HG02763 (cell line): ENCODE data around the gene FHL5.
"Not testable (repeated sequence)": the region's sequence is repeated elsewhere in the genome, so short reads cannot be mapped to it uniquely, and the experiment has no call there.

Source experiments
- ATAC-seq: cut with Tn5 transposase; IDR thresholded peaks from one replicate; pipeline ENCODE4 v1.9.1; 2021; ENCODE audit warnings: mild to moderate bottlenecking, moderate library complexity; ENCODE audit not compliant: unreplicated experiment

FHL5 gene

DNA sequence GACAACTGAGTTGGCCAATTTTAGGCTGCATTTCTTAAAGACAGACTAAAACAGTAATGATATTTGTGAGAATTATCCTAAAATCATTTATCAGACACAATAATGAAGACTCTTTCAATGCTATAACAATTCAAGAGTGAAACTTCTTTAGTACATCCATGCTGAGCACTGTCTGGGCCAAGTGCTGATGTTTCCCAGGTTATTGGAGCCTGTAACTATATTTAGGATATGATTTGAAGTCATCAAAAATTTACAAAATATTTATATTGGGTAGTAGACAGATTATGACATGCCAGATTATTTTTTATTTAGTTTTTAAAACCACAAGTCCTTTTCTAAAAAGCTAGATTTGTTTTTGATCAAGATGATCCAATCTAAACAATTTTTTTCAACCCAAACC is 45.1 kb downstream of the FHL5 start:
- no peak for ATAC-seq

DNA sequence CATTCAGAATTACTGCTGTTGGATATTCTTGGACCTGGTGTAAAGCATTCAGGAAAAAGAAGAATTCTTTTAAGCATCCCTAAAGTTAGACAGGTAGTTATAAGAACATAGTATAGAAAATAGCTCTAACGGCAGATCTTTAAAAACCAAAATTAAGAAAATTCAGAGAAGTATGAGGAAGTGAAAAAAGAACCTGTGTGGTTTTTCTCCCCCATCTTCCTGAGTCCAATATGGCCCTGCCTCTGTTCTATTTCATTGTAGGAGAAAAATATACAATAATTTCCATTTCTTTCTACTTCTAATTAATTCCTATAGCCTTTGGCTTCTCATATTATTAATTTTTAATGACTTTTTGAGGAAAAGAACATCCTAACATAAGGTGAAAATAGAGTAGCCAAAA is 47.1 kb downstream of the FHL5 start:
- peak; percentile 48 for ATAC-seq

GRCh38 chr6:96611342-96611991 is 48.5 kb downstream of the FHL5 start:
- ATAC-seq, result peak; percentile 72

DNA sequence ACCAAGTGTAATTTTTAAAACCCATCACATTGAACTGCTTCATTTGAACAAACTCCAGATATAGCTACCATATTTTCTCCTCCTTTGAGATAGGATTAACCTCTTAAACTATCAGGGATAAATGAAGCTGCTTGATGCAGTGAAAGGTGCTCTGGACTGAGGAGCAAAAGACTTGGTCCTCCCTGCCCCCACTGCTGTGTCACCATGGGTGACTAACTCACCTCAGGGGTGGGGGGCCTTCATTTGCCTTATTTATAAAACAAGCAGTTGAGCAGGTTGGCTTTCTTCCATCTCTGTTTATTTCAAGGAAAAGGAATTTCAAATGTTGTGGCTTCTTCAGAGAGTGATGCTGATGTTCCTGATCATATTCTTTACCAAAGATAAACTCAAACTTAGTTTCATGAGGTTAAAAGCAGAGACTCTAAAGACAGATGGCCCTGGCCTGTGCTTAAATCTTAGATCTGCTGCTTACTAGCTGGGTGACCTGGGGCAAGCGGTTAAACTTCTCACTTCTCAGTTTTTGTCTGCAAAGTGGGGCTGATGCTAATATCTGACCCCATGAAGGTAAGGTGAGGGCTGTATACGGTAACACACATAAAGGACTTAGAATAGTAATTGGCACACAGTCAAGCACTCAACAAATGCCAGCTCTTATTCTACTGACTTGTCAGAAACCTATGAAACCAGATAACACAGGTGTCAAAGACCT is 50.5 kb downstream of the FHL5 start:
- ATAC-seq, result no peak

DNA sequence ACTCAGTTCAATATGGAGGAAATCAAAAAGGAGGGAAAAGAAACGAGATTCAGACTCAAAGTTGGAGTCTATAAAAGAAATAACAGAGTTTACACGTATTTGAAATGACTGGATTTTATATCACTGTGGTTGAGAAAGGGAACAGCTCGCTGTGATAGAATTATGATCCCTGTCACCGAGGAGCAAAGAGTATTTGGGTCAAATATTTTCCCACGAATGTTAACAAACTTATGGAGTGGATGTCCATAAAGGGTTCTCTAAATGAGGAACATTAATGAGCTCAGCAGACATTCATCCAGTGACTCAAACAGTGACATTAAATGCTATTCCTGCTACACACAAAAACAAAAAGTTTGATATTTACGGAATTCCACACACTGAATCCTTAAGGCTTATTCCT is 57.9 kb downstream of the FHL5 start:
- ATAC-seq, result no peak

DNA sequence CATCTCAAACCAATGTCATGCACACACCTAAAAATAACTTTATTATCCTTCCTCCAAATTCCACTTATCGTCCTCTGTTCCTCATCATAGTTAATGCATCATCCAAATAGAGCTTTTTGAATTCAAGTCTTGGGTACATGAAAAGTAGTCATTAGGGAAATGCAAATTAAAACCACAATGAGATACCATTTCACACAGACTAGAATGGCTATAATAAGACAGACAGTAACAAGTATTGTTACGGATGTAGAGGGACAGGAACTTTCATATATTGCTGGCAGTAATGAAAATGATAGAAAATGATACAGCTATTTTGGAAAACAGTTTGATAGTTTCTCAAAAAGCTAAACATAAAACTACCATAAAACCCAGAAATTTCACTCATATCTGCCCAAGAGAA is 59.1 kb downstream of the FHL5 start:
- no peak for ATAC-seq

- ATAC-seq, result no peak
Observed at GRCh38 chr6:96624957-96625356, 62.0 kb downstream of the FHL5 start.

DNA sequence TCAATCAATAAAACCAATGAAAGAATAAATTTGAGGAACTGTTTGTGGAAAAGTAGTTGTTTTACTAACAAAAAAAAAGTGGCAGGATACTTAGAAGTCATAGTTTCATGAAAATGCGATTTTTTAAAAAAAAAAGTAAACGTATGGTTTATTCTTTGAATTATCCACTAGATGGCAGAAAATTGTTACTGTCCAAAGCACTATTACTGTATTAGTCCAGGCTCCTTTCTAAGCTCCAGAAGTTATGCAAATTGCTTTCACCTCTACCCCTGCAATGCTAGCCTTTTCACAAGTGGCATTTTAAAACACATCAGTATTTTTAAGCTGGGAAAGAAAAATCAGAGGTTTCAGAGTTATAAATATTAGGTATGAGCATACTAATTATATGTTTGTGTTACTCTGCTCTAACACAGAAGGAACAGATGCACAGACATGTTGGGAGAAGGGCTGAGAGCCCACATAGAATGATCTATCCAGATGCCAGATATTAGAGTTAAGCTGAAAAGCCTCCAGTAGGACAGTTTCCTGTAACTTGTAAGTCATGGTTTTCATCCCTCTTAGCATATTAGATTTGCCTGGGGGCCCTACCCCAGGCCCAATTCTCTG is 63.9 kb downstream of the FHL5 start:
- peak; percentile 94 for ATAC-seq

DNA sequence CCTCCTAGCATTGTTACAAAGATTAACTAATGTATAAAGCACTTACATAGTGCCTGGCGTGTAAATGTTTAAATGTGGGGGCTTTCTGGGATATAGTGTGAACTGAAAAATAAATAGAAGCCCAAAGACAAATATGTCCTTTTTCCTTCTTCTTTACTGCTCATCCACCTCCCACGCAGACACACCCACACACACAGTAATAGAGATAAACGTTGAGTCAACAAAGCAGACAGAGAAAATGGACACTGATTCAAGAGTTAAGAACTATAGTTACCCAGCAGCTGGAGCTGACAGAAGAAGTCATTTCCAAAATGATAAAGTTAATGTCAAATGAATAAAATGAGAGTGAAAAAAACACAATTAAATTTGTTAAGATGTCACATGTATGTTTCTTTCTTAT is 68.3 kb downstream of the FHL5 start:
- ATAC-seq, result no peak

DNA sequence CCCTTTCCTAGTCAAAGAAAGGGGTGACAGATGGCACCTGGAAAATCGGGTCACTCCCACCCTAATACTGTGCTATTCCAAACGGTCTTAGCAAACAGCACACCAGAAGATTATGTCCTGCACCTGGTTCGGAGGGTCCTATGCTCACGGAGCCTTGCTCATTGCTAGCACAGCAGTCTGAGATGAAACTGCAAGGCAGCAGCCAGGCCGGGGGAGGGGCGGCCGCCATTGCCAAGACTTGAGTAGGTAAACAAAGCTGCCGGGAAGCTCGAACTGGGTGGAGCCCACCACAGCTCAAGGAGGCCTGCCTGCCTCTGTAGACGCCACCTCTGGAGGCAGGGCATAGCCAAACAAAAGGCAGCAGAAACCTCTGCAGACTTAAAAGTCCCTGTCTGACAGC is 75.1 kb downstream of the FHL5 start:
- ATAC-seq, result not testable (repeated sequence)

DNA sequence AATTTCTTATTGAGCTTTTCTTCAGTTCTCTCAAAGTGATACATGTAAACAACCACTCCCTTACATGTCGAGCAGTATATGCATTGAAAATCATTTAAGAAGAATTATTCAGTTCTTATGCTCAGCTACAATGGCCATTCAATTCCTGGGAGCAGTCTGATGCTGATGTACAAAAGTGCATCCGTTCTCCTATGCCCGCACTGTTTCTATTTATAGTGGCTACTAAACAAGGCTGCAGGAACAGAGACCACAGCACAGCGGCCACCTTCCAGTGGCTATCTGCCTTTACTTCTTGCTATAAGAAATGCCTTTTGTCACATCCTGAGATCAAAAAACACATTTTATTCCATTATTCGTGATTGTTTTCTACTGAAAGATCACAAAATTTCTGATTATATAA is 82.2 kb downstream of the FHL5 start:
- no peak for ATAC-seq

DNA sequence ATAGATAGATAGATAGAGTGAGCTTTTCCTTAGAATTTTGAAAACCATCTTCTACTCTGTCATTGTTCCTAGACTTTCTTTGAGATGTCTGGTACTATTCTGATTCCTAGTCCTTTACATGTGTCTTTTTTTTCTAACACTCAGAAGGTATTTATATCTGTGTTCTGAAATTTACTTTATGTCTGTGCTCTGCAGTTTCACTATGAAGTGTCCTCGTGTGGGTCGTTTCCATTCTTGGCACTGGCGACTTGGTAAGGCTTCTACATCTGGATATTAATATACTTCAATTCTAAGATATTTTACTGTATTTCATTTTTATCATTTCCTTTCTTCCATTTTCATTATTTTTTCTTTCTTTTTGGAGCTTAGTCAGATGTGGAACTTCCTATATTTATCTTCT is 87.0 kb downstream of the FHL5 start:
- ATAC-seq, result peak; percentile 59

DNA sequence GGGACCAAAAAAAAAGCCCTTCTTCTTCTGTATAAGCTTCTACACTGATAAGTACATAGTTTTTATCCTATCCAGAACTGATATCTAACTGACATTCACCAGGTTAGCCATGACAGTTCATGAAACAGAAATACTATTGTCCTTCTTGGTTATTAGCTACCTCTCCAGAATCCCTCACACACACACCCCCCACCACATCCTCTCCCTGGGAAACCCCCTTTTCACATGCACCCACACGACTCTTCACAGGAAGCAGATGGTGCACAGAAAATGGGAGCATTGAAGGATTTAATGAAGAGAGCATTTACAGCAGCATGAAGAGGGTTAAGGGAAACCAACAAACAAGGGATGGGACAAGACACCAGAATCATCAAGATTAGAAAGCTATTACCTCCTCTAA is 88.9 kb downstream of the FHL5 start:
- ATAC-seq, result no peak

DNA sequence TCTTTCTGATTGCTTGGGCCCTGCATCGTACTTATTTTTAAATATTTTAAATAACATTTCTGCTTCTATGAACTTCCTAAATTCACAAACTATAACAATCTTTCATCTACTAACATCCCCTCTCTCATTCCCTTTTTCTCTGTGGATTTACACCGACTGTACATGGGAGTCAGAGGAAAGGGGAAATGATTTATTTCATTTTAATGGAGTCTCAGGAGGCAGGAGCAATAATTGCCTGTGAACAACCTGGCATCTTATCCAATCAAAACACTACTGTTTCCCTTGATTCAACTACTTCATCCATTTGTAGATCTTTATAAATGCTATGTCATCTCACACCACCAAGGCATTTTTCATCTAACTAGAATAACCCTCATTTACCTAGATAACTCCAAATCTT is 89.6 kb downstream of the FHL5 start:
- ATAC-seq, result no peak

DNA sequence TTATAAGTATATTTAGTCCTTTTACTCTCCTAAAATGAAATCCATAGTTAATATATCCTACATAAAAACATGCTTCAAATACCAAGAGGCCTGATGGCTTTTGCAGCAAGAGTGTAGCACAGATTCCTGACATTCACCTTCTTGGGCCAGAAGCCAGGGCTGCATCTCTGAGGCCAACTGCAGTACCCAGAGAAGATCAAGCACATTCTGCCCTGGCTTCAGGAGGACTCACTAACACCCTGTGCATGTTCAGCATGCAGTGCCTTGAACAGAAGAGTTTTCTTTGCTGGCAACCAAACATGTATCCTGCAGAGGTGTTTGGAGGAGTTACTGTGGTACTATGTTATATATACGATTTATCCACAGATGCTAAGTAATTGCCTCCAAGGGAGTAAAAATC is 90.3 kb downstream of the FHL5 start:
- ATAC-seq, result no peak

GRCh38 chr6:96656567-96656966 is 93.6 kb downstream of the FHL5 start:
- ATAC-seq, result no peak

DNA sequence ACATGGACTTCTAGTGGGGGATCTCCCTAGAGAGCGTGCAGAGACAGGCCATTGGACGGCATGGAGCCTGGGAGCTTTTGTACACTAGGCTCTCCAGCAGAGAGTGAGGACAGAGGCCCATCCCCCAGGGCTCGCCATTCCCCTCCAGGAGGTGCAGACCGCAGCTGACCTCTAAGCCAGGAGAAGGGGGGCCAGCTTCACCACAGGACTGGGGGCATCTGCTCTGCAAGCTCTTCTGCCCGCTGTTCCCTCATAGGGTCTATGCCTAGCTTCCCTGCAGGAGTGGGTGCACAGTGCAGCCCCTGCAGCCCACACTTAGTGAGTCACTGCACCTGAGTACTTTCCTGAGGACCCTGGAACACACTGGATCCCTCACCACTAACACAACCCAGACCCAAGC is 94.4 kb downstream of the FHL5 start:
- ATAC-seq, result no peak

DNA sequence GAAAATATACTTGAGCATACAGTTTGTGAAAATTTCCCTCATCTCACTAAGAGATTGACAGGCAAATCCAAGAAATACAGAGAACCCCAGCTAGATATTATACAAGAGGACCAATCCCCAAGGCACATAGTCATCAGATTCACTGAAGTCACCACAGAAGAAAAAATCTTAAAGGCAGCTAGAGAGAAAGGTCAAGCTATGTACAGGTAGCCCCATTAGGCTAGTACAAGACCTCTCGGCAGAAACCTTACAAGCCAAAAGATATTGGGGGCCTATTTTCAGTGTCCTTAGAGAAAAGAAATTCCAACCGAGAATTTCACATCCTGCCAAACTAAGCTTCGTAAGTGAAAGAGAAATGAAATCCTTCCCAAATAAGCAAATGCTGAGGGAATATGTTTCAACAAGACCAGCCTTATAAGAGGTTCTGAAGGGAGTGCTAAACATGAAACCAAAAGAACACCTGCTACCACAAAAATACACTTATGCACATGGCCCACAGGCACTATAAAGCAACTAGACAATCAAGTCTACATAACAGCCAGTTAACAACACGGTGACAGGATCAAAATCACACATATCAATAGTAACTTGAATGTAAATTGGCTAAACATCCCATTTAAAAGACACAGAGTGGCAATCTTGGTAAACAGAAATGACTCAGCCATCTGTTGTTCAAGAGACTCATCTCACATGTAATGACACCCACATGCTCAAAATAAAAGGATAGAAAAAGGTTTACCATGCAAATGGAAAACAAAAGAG is 96.3 kb downstream of the FHL5 start:
- ATAC-seq, result peak; percentile 57
